Suppressor macrophage treated with lipopolysaccharide for 1 hour (primary cell): ENCODE measurements around the gene MYB.
"Not testable (repeated sequence)": the region's sequence is repeated elsewhere in the genome, so short reads cannot be mapped to it uniquely, and the experiment has no call there.

Experiments
- DNase-seq, 3 donors: peaks; one replicate each; pipeline ENCODE4 v3.0.0-alpha.2; 2020 to 2022

MYB gene

DNA sequence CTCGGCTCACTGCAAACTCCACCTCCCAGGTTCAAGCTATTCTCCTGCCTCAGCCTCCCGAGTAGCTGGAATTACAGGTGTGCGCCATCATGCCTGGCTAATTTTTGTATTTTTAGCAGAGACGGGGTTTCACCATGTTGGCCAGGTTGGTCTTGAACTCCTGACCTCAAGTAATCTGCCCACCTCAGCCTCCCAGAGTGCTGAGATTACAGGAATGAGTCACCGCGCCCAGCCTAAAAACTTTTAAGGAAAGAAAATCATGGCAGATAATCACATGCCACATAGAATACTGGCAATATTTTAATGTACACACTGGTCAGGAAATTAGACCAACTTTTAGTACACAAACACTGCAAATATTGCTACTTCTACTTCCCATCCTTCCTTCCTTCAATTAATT, 16.7 kb upstream of the MYB start:
- not testable (repeated sequence) for DNase-seq

DNA sequence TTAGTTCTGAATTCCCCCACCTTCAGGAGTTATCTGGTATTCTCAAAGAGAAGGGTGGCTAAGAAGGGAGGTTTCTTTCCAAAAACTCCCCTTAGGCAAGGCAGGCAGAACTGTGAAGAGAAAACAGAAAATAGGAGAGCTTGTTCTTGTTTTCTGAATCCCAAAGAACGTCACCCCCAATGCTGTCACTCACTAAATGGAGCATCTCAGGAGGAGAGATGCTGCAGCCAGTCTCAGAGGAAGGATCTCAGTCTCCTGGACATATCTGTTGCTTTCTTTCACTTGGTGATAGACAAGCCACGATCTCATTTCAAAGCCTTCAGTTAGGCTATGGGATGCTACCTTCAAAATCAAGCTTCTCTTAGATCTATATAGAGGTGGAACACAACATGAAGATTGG, 16.1 kb upstream of the MYB start:
- no peak for DNase-seq

DNA sequence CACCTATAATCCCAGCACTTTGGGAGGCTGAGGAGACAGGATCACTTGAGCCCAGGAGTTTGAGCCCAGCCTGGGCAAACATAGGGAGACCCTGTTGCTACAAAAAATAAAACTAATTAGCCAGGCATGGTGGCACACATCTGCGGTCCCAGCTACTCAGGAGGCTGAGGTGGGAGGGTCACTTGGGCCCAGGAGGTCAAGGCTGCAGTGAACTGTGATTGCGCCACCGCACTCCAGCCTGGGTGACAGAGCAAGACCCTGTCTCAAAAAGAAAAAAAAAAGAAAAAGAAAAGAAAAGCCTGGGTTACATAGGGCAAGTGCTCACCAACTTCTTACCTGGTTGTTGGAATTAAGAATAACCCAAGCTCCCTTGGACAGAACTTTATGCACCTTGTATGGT, 14.6 kb upstream of the MYB start:
- no peak for DNase-seq

DNA sequence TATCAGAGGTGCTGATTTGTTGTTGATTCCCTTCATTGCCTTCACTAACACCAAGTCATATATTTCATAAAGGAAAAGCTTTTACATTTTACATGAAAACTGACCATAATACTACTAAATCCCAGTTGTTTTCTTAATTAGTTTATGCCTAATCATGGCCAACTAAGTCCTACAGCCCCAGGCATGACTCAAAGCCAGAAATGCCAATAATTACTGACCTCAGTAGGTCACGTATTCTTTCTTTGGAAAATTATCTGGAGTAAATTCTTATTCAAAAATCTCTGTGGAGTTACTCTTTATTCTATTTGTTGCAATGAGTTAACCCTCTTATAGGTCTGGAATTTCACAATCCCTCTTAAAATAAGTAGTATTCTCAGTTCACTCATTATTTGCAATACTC, 13.5 kb upstream of the MYB start:
- DNase-seq, result no peak

DNA sequence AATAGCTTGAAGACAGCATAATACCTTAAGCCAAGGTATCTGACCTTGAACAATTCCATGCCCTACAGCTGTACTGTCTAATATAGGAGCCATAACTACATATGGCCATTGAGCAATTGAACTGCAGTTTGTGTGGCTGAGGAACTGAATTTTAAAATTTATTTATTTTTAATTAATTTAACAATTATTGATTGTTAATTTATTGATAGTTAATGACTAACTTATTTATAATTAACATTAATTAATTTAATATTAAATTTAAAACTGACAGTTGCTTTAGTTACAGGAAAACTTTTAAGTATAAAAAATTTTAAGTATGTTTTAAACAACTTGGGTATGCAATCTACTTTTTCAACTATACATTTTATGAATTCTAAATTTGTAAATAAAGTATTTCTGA, 12.3 kb upstream of the MYB start:
- no peak for DNase-seq

DNA sequence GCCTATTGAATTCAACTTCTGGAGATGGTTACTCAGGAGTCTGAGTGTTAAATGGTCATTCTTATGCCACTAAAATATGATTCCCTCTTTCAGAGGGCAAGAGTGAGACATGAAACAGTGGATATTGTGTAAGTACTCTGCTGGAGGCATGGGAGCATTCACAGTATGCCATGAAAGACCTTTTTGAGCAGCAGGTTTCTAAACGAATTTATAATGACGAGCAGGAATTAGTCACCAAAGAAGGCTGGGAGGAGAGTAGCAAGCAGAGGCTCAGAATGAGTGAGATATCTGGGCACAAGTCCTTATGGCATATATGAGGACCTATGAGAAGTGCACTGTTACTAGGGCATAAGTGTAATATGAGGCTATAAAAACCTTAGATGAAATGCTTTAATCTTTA, 10.9 kb upstream of the MYB start:
- DNase-seq, result no peak

DNA sequence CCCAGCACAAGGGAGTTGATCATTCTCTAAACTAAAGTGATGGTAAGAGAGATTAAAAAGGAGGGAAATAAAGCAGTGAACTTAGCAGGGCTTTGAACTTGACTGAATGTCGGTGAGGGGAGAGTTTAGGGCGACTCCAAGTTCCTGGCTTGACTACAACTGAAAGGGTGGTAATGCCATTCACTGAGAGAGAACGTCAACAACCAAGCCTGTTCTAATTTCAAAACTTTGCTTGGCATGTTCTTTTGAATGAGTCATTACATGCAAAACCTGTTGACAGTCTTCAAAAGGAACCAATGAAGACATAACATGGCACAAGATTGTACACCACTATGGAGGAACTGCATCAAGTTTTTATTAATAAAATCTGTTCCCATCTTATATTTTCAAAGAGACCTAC, 10.3 kb upstream of the MYB start:
- DNase-seq, result no peak

DNA sequence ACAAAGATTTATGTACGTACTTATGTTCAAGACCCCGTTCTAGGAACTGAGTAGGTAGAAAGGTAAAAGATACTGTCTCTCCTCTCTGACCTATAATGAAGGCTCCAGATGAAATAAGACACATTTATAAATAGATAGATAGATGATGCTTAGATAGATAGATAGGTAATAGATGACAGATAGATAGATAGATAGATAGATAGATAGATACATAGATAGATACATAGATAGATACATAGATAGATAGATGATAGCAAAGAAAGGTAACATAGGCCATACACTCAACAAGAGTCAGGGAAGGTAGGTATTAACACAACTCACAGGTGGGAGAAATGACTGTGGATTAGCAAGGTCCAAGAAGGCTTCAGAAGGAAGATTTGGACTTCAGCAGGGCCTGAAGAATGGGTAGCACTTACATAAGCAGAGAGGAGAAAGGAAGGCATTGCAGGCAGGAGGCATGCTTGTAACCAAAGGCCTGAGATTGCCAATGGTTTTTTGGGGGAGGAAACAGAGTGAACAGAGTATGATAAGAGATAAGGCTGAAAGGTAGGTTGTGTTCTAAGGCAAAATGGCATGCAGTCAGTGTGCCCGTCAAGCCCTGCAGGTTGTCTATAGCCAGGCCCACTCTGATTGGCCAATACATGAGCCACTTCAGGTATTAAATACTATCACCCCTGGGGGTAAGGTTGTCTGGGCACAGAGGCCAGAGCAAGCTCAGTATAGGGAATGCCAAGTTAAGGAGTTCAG, 7.7 kb upstream of the MYB start:
- DNase-seq, result no peak

DNA sequence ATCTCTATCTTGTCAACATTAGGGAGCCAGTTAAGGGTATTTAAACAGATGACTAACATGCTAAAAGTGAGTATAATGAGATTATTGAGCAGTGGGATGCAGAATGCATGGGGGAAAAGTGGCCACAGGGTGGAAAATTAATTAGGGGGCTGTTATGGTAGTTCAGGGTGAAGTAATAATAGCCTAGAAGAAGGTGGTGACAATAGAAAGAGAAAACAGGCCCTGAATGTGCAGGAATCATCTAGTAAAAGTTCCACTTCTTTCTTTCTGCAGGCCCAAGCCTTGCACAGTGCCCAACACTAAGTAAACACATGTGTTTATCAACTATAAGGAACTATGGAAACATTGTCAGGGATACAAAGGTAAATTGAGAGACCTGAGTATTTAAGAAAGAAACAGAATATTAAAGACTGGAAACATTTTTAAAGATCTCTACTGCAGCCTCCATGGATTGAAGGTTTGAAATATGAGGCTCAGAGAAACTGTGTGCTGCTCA, 7.1 kb upstream of the MYB start:
- no peak for DNase-seq

DNA sequence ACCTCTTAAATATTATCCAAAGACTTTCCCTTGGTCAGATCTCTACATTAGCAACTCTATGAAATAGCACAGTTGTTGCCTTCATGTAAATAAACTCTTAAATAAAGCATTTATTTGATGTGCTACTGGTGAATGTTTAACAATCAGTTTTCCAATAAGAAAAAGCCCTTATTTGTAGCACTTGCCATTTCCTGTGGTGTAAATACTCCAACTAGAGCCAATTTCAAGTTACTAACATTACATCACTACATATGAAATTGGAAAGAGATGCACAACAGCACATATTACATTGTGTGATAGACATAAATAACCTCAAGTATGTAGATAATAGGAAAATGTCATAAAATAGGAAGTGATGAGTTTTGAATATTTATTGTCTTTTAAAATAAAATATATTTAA, 5.0 kb upstream of the MYB start:
- no peak for DNase-seq

DNA sequence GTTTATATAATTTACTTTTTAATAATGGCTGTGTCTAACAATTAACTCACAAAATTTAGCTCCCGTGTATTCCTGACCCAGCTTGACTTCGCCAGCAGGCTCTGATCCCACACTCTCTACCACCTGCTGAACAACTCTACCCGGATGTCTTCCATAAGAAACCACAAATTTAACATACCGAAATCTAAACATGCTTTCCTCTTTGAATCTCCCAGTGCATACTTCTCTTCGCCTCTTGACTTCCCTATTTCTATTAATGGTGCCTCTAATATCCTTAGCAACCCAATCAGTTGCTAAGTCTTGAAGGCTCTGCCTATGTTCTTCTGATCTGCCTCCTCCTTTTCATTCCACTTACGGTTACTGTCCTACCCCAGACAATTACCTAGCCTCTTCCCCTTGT, 4.6 kb upstream of the MYB start:
- peak; percentile 21 to 36 (median 35) for DNase-seq

DNA sequence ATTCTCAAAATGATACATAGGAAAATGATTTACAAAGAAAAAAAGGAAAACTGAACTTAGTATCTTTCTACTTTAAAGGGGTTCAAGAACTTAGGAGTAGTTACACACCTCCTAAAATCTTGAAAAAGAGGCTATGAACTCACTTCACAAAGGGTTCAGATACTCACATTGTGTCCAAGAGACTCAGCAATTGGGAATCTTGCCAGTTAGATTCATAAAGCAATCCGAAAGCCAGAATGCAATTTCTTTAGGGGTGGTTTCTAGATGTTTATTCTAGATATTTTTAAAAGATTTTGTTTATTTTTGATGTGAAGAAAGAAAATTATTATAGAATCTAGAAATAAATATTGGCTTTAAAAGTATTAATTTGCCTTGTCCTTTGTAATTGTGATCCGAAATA, 1.7 kb upstream of the MYB start:
- no peak for DNase-seq

DNA sequence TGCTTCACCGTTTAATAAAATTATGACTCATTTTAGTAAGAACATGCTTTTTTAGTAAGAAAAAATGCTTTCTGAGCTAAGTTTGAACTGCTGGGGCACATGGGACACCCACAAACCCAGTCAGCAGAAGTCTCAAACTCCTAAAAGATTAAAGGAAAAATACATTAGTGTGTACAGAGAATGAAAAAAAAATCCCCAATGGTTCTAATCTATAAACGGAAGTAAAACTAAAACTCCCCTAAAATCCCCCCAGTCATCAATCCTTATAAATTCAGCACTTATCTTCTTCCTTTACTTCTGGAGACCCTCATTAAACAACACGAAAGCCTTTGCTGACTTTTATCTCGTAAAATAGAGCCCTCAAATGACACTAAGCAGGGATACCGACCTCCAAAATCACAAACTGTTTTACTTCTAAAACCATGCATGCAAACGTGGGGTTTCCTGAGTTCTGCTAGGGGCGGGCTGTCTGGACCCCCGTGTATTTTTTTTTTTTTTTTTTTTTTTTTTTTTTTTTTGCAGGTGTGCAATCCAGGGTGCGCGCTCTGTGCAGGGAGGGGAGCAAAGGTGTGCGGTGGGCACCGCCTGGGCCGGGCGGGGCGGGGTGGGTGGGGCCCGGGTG, 1.1 kb upstream of the MYB start:
- peak; percentile 38 to 72 (median 45) for DNase-seq

DNA sequence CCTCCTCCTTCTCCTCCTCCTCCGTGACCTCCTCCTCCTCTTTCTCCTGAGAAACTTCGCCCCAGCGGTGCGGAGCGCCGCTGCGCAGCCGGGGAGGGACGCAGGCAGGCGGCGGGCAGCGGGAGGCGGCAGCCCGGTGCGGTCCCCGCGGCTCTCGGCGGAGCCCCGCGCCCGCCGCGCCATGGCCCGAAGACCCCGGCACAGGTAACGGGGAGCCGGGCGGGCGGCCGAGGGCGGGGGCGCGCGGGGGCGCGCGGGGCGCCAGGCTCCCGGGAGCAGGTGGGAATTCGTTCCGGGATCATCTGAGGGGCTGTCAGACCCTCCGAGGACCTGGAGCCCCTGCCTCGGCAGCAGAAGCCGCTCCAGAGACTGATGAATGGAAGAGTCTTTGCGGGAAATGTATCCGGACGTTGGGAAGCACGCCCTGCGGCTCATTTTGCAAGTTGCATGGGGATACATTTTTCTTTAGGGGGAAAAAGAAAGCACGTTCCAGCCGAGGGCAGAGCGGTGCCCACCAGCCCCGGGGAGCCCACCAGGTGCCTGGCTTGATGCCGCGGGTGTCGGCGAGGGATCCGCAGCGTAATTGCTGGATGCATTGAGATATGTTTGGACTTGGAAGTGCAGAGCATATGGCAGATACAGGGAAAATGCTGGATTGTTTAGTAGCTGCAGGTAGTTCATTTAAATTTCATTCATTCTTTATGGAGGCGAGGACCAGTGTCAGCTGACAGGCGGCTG, 394 bp downstream of the MYB start:
- DNase-seq, result no peak

DNA sequence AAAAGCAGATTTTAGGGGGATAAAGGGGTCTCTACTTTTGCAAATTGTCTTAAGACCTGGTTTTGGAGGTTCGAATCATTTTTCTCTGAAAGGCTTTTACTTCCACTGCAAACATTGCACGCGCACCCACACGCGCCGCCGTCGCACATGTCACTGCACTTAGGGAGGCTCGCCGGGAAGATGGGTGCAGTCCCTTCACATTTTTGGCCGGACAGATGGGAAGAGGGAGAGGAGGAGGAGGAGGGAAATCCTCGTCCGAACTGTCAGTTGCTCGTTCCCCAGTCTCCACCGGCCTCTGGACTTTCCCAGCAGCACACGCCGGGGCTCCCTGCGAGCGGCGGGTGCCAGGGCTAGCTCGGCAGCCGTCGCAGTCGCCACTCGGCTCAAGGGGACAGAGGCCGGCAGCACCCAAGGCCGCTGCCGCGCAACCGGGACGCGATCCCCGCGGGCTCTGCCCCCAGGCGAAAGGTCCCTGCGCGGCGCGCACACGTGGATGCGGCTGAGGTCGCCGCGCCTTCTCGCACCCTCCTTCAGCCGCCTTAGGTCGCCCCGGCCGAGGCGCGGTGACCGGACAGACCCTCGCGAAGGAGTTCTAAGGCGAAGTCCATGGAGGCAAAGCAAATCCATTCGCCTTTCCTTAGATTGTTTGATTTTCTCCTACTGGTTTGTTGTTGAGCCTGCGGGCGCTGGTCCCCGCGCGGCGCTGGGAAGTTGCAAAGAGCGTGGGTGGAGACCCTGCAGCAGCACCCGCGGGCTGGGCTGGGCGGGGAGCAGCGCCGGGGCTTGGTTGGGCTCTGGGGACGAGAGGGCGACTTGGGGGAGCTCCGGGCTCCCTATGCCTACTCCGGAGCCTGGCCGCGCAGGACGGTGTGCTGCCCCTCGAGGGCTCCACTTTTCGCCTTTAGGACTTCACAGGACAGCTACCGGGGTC, 1.2 kb downstream of the MYB start:
- peak; percentile 47 to 72 (median 50) for DNase-seq

DNA sequence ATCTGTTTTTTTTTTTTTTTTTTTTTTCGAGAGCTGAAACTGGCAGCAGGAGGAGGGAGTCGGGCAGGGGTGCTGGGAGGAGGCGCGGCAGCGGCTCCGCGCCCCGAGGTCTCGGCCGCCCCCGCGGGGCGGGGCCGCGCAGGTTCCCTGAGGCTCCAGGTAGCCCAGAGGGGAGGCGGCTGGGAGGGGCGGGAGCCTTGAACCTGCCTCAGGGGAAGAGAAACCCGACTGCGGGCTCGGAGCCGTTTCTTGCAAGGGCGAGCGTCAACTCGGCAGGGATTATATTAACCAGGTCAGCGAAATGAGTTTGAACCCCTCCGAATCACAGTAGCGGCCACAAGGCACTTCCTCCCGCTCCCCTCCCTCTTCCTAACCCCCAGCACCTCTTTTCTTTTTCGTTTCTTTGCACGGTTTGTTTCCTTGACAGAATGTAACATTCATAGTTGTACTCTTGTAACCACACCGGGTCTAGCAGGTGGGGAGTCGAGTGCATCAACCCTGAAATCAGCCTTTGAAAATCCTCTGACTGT, 2.0 kb downstream of the MYB start:
- peak in 1 of 3 donors; percentile 22 for DNase-seq

DNA sequence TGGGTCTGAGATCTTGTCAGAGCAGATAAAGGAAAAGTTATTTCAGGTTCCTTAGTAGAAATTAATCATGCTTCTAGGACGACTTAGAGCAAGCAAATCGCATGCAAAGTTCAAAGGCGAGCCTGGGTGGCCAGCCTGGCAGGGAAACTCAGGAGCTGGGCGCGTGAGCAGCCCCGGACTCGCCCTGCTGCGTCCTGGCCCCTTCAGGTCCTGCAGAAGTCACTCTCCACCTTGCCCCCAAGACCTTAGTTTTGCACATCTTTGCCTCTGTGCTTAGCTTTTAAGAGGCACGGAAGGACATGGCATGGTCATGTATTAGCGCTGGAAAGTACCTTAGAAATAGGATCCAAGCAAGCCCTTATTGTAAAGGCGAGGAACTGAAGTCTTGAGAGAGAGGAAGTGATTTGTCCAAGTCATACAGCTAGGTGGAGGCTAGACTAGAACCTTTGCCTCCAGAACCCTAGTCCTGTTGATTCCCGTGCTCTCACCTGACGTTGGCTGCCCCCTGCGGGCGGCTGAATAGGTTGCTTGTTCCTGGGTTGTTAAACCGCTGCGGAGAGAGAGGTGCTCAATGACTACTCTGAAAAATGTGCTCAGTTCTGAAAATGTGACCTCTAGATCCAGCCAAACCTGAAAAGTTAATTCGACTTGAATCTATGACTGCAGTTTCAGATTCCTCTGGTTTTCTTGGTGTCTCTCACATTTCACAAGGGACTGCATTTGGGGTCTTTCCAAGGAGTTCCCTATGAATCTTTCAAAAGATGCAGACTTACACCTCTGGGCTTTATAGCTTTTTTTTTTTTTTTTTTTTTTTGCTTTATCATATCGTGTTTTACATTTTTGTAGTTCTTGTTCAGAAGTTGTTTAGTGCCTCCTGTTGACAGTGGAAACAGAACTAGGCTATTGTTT, 2.7 kb downstream of the MYB start:
- DNase-seq, result peak; percentile 62 to 73 (median 72)

DNA sequence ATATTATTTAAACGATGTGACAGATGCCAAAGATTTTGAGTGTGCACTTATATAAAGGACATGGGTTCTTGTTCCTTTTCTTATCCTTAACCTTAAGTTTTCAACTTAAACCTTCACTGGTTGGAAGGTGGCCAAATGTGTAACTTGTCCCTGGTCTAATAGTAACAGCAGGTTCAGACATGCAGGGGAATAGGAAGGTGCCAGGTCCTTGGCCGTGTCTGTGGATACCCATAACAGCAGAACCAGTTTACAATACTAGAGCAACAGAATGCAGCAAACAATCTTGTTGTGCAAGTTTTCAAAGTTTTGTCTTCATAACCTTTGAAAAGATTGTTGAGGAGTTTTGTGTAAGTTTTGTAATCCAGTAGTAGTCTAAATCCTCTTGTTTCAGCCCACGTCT, 4.4 kb downstream of the MYB start:
- no peak for DNase-seq

DNA sequence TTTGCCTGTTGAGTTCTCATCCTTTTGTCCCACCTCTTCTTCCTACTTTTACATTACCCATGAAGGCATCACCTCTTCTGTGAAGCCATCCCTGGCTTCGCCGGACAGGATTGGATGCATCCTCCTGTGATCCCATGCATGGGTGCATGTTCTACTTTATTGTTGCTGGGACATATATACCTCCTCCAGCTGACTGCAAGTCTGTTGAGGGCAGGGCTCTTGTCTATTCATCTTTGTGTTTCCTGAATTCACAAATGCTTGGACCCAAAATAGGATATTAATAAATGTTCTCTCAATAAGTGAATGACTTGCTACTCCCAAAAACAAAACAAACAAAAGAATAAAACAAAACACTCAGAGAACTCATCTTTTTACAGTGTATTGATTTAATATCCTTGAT, 5.1 kb downstream of the MYB start:
- no peak for DNase-seq

DNA sequence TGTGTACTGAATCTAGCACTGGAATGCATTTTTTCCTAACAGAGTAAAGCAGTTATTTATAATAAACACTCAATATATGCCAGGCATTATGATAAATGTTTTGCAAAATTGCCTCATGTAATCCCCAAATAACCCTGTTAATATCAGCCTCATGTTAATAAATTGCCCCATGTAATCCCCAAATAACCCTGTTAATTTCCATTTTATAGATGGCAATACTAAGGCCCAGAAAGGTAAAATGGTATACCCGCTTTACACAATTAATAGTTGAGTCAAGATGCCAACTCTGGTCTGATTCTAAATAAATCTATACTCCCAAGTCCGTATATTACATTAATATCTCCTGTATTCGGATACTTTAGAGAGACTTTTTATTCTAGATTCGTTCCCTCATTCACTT, 6.3 kb downstream of the MYB start:
- DNase-seq, result no peak

DNA sequence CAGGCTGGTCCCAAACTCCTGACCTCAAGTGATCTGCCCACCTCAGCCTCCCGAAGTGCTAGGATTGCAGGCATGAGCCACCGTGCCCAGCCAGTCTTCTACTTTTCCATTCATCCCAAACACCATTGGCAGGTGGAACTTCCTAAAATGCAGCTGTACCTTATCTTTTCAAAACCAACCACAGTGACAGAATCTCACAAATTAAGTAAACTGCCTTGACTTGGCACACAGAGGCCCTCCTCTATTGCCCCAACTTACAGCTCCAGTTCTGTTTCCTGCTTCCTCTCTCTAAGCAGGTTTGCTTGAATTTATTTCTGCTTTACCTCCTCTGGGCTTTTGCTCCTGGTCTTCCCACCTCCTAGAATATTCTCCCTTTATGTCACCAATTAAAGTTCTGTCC, 7.6 kb downstream of the MYB start:
- no peak for DNase-seq

DNA sequence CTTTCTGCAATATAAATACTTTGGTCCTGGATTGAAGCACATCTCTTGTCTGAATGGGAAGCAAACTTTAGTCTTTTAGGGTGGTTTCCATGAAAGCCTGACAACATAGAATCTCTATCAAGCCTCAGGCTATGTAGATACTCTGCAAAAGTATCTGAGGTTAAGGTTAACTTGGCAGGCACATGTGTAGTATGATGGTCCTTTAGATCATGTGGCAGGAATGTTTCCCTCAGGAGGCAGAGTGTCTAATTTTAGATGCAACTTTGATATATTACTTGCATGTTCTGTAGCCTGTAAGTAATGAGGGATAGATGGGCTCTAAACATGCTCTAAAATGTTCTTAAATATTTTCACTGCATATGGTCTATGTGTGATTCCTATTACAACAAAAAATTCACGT, 8.2 kb downstream of the MYB start:
- no peak for DNase-seq
